ENCODE data around the gene TRIOBP.
"Not testable (repeated sequence)": the region's sequence is repeated elsewhere in the genome, so short reads cannot be mapped to it uniquely, and the experiment has no call there.

DNA sequence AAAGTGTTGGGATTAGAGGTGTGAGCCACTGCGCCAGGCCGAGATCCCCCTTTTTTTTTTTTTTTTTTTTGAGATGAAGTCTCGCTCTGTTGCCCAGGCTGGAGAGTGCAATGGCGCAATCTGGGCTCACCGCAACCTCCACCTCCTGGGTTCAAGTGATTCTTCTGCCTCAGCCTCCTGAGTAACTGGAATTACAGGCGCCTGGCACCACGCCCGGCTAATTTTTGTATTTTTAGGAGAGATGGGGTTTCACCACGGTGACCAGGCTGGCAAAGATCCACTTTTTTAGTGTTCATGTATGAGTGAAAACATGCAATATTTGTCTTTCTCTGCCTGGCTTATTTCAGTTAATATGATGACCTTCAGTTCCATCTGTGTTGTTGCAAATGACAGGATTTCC is 103.1 kb downstream of the TRIOBP start:
- TF ChIP-seq POU2F2, POLR2AphosphoS5 (IDR thresholded peaks at IDR 0.05; ENCODE audit: low read depth, low read length): not testable (repeated sequence)
